ENCODE data around the gene GSPT2. TPM values are rescaled to one million over a fixed set of nuclear protein-coding genes. Genes with fewer than 3 reads are reported as not detected.
"Not testable (repeated sequence)": the region's sequence is repeated elsewhere in the genome, so short reads cannot be mapped to it uniquely, and the experiment has no call there.

GSPT2 gene
- total RNA-seq: 10 to 100 TPM; 11.2 to 11.6 TPM

GRCh38 chrX:51743179-51743957 is at the start of gene GSPT2:
Gene GSPT2, plus strand, starts transcription at chrX:51743442. Its CDS starts 185 bp downstream, at chrX:51743627.
- CTCF ChIA-PET: no interaction called here
- DNase-seq (peak; percentile 83), ATAC-seq (peak; percentile 97)
- peaks cover 22% of the 10 kb centered on the region for H3K4me1 Mint-ChIP-seq
- no peaks in the 10 kb centered on the region for H3K27me3 Mint-ChIP-seq
- intact Hi-C loops (cut with DNase I, micrococcal nuclease): loop anchor here (1.0 kb wide), 4 partner anchors 59 to 518 kb away; no protein-coding TSS in a partner anchor
- peaks cover 26% of the 10 kb centered on the region for H3K36me3 Mint-ChIP-seq (ENCODE audit: low read depth)
- POLR2A ChIA-PET: no interaction called here
- peaks cover 22% of the 10 kb centered on the region for H3K9me3 Mint-ChIP-seq (ENCODE audit: low read depth)
- H3K27ac Mint-ChIP-seq: peak within 1 kb of the TSS; percentile 86
- H3K4me3 Mint-ChIP-seq: peak within 1 kb of the TSS; percentile 85

GRCh38 chrX:51694254-51694653 is 49.0 kb upstream of the GSPT2 start:
- no peaks in the 10 kb centered on the region for H3K36me3 Mint-ChIP-seq (ENCODE audit: low read depth)
- ChIA-PET CTCF (no interaction called here), POLR2A (no interaction called here)
- ATAC-seq (no peak), DNase-seq (no peak)
- H3K9me3 Mint-ChIP-seq (ENCODE audit: low read depth): no peaks in the 10 kb centered on the region
- intact Hi-C loops (cut with DNase I, micrococcal nuclease): no loop called here
- no peak overlapping the region for H3K27ac Mint-ChIP-seq
- no peaks in the 10 kb centered on the region for H3K4me1 Mint-ChIP-seq
- no peaks in the 10 kb centered on the region for H3K27me3 Mint-ChIP-seq
- H3K4me3 Mint-ChIP-seq: no peak overlapping the region

GRCh38 chrX:51697397-51697796 is 45.8 kb upstream of the GSPT2 start:
- Mint-ChIP-seq H3K9me3 (ENCODE audit: low read depth) (no peaks in the 10 kb centered on the region), H3K36me3 (ENCODE audit: low read depth) (no peaks in the 10 kb centered on the region), H3K27ac (no peak overlapping the region), H3K4me1 (no peaks in the 10 kb centered on the region), H3K27me3 (peaks cover 4% of the 10 kb centered on the region), H3K4me3 (no peak overlapping the region)
- intact Hi-C loops (cut with DNase I, micrococcal nuclease): no loop called here
- no peak for ATAC-seq
- DNase-seq: no peak
- ChIA-PET POLR2A (no interaction called here), CTCF (no interaction called here)

GRCh38 chrX:51710277-51711164 is 32.7 kb upstream of the GSPT2 start, which contains the start of gene CENPVL1:
Gene CENPVL1, plus strand, starts transcription at chrX:51710512. Its CDS starts 0 bp downstream, at chrX:51710512.
- ATAC-seq; H3K36me3 Mint-ChIP-seq (ENCODE audit: low read depth); DNase-seq; H3K27ac Mint-ChIP-seq; H3K9me3 Mint-ChIP-seq (ENCODE audit: low read depth); H3K27me3 Mint-ChIP-seq; POLR2A ChIA-PET; H3K4me1 Mint-ChIP-seq; H3K4me3 Mint-ChIP-seq; CTCF ChIA-PET; intact Hi-C loops (cut with DNase I, micrococcal nuclease): not testable (repeated sequence)

GRCh38 chrX:51712943-51713647 is 30.1 kb upstream of the GSPT2 start:
- peak; percentile 77 for ATAC-seq
- H3K36me3 Mint-ChIP-seq (ENCODE audit: low read depth); H3K27me3 Mint-ChIP-seq; CTCF ChIA-PET; H3K27ac Mint-ChIP-seq; H3K9me3 Mint-ChIP-seq (ENCODE audit: low read depth); DNase-seq; H3K4me3 Mint-ChIP-seq; intact Hi-C loops (cut with DNase I, micrococcal nuclease); H3K4me1 Mint-ChIP-seq; POLR2A ChIA-PET: not testable (repeated sequence)

GRCh38 chrX:51728202-51728601 is 15.0 kb upstream of the GSPT2 start:
- ChIA-PET CTCF (no interaction called here), POLR2A (no interaction called here)
- Mint-ChIP-seq H3K9me3 (ENCODE audit: low read depth) (no peaks in the 10 kb centered on the region), H3K4me1 (no peaks in the 10 kb centered on the region), H3K36me3 (ENCODE audit: low read depth) (no peaks in the 10 kb centered on the region), H3K4me3 (no peak overlapping the region), H3K27ac (no peak overlapping the region), H3K27me3 (no peaks in the 10 kb centered on the region)
- ATAC-seq: no peak
- intact Hi-C loops (cut with DNase I, micrococcal nuclease): no loop called here
- no peak for DNase-seq

- Mint-ChIP-seq H3K4me1 (no peaks in the 10 kb centered on the region), H3K27ac (no peak overlapping the region), H3K4me3 (no peak overlapping the region), H3K27me3 (peaks cover 8% of the 10 kb centered on the region), H3K36me3 (ENCODE audit: low read depth) (no peaks in the 10 kb centered on the region), H3K9me3 (ENCODE audit: low read depth) (no peaks in the 10 kb centered on the region)
- ChIA-PET POLR2A (no interaction called here), CTCF (no interaction called here)
- DNase-seq: no peak
- no peak for ATAC-seq
- intact Hi-C loops (cut with DNase I, micrococcal nuclease): no loop called here
Observed at GRCh38 chrX:51737091-51737490, 6.2 kb upstream of the GSPT2 start.

- H3K4me3 Mint-ChIP-seq: peak overlapping the region; percentile 85
- ATAC-seq (no peak), DNase-seq (no peak)
- H3K27me3 Mint-ChIP-seq: no peaks in the 10 kb centered on the region
- H3K4me1 Mint-ChIP-seq: peaks cover 22% of the 10 kb centered on the region
- ChIA-PET CTCF (no interaction called here), POLR2A (no interaction called here)
- intact Hi-C loops (cut with DNase I, micrococcal nuclease): no loop called here
- peak overlapping the region; percentile 86 for H3K27ac Mint-ChIP-seq
- H3K9me3 Mint-ChIP-seq (ENCODE audit: low read depth): peaks cover 18% of the 10 kb centered on the region
- H3K36me3 Mint-ChIP-seq (ENCODE audit: low read depth): peaks cover 26% of the 10 kb centered on the region
Observed at GRCh38 chrX:51742586-51742985, 656 bp upstream of the GSPT2 start.

GRCh38 chrX:51747671-51748070 is 4.4 kb downstream of the GSPT2 start:
- Mint-ChIP-seq H3K27ac (no peak overlapping the region), H3K4me1 (peaks cover 20% of the 10 kb centered on the region), H3K27me3 (no peaks in the 10 kb centered on the region), H3K9me3 (ENCODE audit: low read depth) (peaks cover 27% of the 10 kb centered on the region), H3K4me3 (no peak overlapping the region), H3K36me3 (ENCODE audit: low read depth) (peaks cover 26% of the 10 kb centered on the region)
- ChIA-PET CTCF (no interaction called here), POLR2A (no interaction called here)
- DNase-seq: no peak
- ATAC-seq: no peak
- intact Hi-C loops (cut with DNase I, micrococcal nuclease): no loop called here

GRCh38 chrX:51759055-51759839 is 16.0 kb downstream of the GSPT2 start:
- intact Hi-C loops (cut with DNase I, micrococcal nuclease): no loop called here
- H3K4me3 Mint-ChIP-seq: no peak overlapping the region
- DNase-seq (no peak), ATAC-seq (no peak)
- no peaks in the 10 kb centered on the region for H3K36me3 Mint-ChIP-seq (ENCODE audit: low read depth)
- CTCF ChIA-PET: no interaction called here
- POLR2A ChIA-PET: no interaction called here
- no peaks in the 10 kb centered on the region for H3K9me3 Mint-ChIP-seq (ENCODE audit: low read depth)
- no peaks in the 10 kb centered on the region for H3K27me3 Mint-ChIP-seq
- no peaks in the 10 kb centered on the region for H3K4me1 Mint-ChIP-seq
- no peak overlapping the region for H3K27ac Mint-ChIP-seq

- ChIA-PET CTCF (no interaction called here), POLR2A (no interaction called here)
- ATAC-seq (no peak), DNase-seq (no peak)
- Mint-ChIP-seq H3K4me1 (no peaks in the 10 kb centered on the region), H3K36me3 (ENCODE audit: low read depth) (no peaks in the 10 kb centered on the region), H3K27ac (no peak overlapping the region), H3K4me3 (no peak overlapping the region), H3K9me3 (ENCODE audit: low read depth) (no peaks in the 10 kb centered on the region), H3K27me3 (no peaks in the 10 kb centered on the region)
- intact Hi-C loops (cut with DNase I, micrococcal nuclease): no loop called here
Observed at GRCh38 chrX:51760657-51761056, 17.4 kb downstream of the GSPT2 start.

All from activated CD4-positive, alpha-beta T cell treated with anti-CD3 and anti-CD28 coated beads for 36 hours (primary cell).